Measurements from ENCODE around the gene AQP4. TPM values are rescaled to one million over a fixed set of nuclear protein-coding genes. Genes with fewer than 3 reads are reported as not detected.

AQP4 gene
- total RNA-seq, 4 donors from 2014 or later = 9.9 to 24.9 (median 15.3) TPM

DNA sequence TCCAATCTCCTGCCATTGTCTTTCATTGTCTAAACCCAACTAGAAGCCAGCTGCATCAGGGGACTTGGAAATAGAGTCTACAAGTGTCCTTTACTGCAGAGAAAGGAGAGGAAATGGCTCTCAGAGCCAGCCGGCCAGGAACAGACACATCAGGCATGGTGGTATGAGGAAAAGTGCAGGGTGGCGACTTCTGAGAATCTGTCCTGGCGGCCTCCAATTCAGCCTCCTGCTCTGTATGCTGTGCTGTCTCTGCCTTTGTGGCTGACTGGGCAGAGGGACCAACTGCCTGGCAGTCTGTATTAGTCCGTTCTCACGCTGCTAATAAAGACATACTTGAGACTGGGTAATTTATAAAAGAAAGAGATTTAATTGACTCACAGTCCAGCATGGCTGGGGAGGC lies 36.8 kb upstream of the AQP4 start:
- in situ Hi-C loops (cut with MboI; ENCODE audit: low sequenced_read_pairs in 4 of 4) = no loop called here
- intact Hi-C loops (cut with DNase I; ENCODE audit: low total_unique reads) = no loop called here
- Histone ChIP-seq H3K4me3 (no peak overlapping the region), H3K36me3 (no peaks in the 10 kb centered on the region), H3K4me1 (no peaks in the 10 kb centered on the region), H3K9me3 (no peaks in the 10 kb centered on the region), H3K27ac (no peak overlapping the region), H3K27me3 (no peaks in the 10 kb centered on the region)
- DNase-seq (no peak), ATAC-seq (no peak)
- no peak for TF ChIP-seq POLR2A (IDR thresholded peaks at IDR 0.05)
- TF ChIP-seq, protein P1, sequence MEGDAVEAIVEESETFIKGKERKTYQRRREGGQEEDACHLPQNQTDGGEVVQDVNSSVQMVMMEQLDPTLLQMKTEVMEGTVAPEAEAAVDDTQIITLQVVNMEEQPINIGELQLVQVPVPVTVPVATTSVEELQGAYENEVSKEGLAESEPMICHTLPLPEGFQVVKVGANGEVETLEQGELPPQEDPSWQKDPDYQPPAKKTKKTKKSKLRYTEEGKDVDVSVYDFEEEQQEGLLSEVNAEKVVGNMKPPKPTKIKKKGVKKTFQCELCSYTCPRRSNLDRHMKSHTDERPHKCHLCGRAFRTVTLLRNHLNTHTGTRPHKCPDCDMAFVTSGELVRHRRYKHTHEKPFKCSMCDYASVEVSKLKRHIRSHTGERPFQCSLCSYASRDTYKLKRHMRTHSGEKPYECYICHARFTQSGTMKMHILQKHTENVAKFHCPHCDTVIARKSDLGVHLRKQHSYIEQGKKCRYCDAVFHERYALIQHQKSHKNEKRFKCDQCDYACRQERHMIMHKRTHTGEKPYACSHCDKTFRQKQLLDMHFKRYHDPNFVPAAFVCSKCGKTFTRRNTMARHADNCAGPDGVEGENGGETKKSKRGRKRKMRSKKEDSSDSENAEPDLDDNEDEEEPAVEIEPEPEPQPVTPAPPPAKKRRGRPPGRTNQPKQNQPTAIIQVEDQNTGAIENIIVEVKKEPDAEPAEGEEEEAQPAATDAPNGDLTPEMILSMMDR (IDR thresholded peaks at IDR 0.05 in 4 of 5, conservative IDR thresholded peaks at IDR 0.05 in 1 of 5) = no peak

DNA sequence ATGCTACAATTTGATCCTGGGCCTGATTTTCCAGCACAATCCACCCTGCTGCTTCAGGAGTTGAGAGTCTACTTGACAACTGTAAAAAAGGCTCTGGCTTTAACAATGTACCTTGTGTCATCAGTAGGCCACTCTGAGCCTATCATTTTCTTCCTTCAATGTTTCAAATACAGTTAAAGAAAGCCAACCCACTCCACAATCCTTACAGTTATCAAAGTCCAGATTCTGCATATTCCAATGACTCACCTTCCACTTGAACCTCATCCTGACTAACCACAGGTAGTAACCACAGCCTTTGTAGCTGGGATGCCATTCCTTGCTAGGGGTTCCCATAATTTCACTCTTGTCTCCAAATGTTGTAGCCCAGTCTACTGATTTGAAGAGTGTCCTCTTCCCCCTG lies 35.5 kb upstream of the AQP4 start:
- ATAC-seq = no peak
- TF ChIP-seq, protein P1 (IDR thresholded peaks at IDR 0.05 in 4 of 5, conservative IDR thresholded peaks at IDR 0.05 in 1 of 5) = no peak
- TF ChIP-seq POLR2A (IDR thresholded peaks at IDR 0.05) = no peak

DNA sequence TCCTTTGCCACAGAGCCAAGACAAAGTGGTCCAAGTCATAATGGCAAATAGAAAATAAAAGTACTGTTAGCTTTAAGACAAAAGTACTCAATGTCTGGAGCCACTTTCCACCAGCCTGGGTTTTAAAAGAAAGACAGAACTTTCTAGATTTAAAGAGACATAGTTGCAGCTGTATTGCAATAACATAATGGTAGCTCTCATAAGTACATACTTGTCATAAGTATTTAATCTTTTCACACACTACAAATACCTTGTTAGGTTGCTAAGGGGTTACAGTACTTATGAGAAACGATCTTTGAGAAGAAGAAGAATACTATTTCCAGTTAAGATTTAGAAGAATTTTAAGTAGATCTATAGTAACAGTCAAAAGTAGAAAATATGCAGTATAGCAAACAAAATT lies 28.9 kb upstream of the AQP4 start:
- DNase-seq (no peak), ATAC-seq (no peak)
- in situ Hi-C loops (cut with MboI; ENCODE audit: low sequenced_read_pairs in 4 of 4) (no loop called here), intact Hi-C loops (cut with DNase I; ENCODE audit: low total_unique reads) (loop anchor here (10.0 kb wide), 1 partner anchor 50 kb away; no protein-coding TSS in a partner anchor)
- H3K27ac ChIP-seq = no peak overlapping the region
- no peaks in the 10 kb centered on the region for H3K36me3 ChIP-seq
- H3K27me3 ChIP-seq = no peaks in the 10 kb centered on the region
- no peak overlapping the region for H3K4me3 ChIP-seq
- no peaks in the 10 kb centered on the region for H3K4me1 ChIP-seq
- H3K9me3 ChIP-seq = no peaks in the 10 kb centered on the region
- TF ChIP-seq, protein P1 (IDR thresholded peaks at IDR 0.05 in 4 of 5, conservative IDR thresholded peaks at IDR 0.05 in 1 of 5) = no peak
- TF ChIP-seq POLR2A (IDR thresholded peaks at IDR 0.05) = no peak

More for the DNA sequence above, 35.5 kb upstream of the AQP4 start:
- DNase-seq = no peak
- Histone ChIP-seq H3K4me3 (no peak overlapping the region), H3K27me3 (no peaks in the 10 kb centered on the region), H3K27ac (no peak overlapping the region), H3K9me3 (no peaks in the 10 kb centered on the region), H3K36me3 (no peaks in the 10 kb centered on the region), H3K4me1 (no peaks in the 10 kb centered on the region)
- in situ Hi-C loops (cut with MboI; ENCODE audit: low sequenced_read_pairs in 4 of 4) (no loop called here), intact Hi-C loops (cut with DNase I; ENCODE audit: low total_unique reads) (no loop called here)

DNA sequence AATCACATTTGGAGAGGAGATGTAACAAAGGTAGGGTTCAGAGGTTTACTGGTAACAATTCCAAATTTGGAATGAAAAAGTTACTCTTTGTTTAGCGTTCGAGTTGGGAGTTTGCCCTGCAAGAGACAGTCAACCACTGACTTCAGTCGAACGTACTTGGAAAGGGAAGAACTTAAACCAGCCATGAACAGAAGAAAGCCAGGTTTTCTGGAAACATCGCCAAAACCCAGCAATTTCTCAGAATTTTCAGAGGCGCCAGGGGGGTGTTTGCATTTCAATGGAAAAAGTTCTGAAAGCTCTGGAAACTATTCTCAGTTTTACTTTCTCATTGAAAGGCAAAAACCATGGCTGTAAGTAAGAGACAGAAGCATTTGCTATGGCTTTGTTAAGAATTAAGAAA lies 28.5 kb upstream of the AQP4 start:
- H3K4me1 ChIP-seq = no peaks in the 10 kb centered on the region
- DNase-seq (no peak), ATAC-seq (no peak)
- in situ Hi-C loops (cut with MboI; ENCODE audit: low sequenced_read_pairs in 4 of 4) = no loop called here
- no peaks in the 10 kb centered on the region for H3K9me3 ChIP-seq
- no peaks in the 10 kb centered on the region for H3K27me3 ChIP-seq
- H3K27ac ChIP-seq = no peak overlapping the region
- intact Hi-C loops (cut with DNase I; ENCODE audit: low total_unique reads) = loop anchor here (10.0 kb wide), 1 partner anchor 51 kb away; no protein-coding TSS in a partner anchor
- no peaks in the 10 kb centered on the region for H3K36me3 ChIP-seq
- peak overlapping the region in 2 of 4 donors; percentile 5 to 12 for H3K4me3 ChIP-seq
- TF ChIP-seq, protein P1 (IDR thresholded peaks at IDR 0.05 in 4 of 5, conservative IDR thresholded peaks at IDR 0.05 in 1 of 5) = no peak
- TF ChIP-seq POLR2A (IDR thresholded peaks at IDR 0.05) = no peak

DNA sequence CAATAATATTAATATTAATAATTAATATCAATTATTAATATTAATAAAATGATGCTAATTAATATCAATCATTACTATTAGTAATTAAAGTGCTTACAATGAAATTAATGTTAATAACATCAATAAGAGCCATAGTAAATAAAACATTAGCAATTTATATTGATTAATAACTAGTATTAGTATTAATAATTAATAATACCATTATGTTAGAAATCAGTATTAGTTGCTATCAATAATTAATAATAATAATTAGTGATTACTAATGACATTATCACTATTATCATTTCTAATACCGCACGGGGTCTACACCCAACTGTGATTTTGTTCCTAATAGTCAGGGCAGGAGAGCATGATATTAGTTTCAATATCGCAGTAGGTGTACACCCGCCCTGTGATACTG lies 22.8 kb upstream of the AQP4 start:
- no peak overlapping the region for H3K4me3 ChIP-seq
- H3K27me3 ChIP-seq = no peaks in the 10 kb centered on the region
- in situ Hi-C loops (cut with MboI; ENCODE audit: low sequenced_read_pairs in 4 of 4) = no loop called here
- ATAC-seq (no peak), DNase-seq (no peak)
- intact Hi-C loops (cut with DNase I; ENCODE audit: low total_unique reads) = no loop called here
- no peaks in the 10 kb centered on the region for H3K9me3 ChIP-seq
- H3K36me3 ChIP-seq = no peaks in the 10 kb centered on the region
- no peaks in the 10 kb centered on the region for H3K4me1 ChIP-seq
- H3K27ac ChIP-seq = no peak overlapping the region
- TF ChIP-seq, protein P1 (IDR thresholded peaks at IDR 0.05 in 4 of 5, conservative IDR thresholded peaks at IDR 0.05 in 1 of 5) = no peak
- TF ChIP-seq POLR2A (IDR thresholded peaks at IDR 0.05) = no peak

All from gastrocnemius medialis (tissue), 4 donors.